ENCODE measurements around the gene SOX21.

Gene SOX21

GRCh38 chr13:94708031-94708859, 4.1 kb downstream of the SOX21 start:
- DNase-seq = no peak

DNA sequence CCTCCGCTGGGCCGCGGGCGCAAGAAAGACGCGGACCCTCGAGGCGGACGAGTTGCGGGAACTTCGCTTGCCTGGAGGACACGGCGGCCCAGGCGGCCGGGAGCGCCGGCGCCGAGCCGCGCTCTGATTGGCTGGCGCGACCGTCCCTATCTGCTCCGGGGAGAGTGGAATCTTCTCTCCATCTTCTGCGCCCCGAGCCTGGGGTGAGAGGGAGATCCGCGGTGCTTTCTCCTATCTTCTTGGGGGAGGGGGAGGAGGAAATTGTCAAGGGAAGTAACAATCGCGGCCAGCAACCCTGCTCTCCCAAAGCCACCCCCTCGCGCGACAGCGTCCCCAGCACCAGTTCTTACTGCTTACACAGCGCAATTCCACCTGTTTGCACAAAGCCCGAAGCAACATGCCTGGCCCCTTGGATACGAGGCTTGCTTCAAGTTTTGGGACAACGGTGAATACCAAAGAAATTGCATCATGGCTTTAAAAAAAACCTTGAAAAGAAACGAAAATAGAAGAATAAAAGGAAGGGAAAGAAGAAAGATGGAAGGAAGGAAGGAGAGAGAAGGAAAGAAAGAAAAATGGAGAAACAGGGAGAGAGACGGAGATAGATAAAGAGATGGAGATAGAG, 4.8 kb downstream of the SOX21 start:
- no peak for DNase-seq

DNA sequence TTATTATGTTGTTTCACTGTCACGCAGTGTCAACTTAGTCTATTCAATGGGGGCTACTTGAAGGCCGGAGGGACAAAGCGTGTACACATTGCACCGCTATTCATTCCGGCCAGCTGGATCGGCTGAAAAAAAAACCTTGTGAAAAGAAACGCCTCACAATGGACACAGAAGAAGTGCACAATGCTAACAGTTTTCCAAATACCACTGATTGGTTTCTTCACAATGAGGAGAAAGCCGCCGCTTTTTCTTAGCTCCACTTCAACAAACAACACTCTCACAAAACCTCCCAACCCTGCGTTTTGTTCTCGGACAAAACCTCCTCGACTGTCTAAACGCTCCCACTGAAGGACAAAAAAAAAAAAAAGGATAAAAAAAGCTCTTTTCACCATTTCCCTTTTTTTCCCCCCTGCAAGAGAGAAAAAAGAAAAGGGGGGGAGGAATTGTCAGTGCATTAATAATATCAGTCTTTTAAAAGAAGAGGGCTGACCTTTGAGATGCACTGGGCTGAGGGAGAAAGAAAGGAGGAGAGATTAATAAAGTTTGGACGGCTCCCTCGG, 5.4 kb downstream of the SOX21 start:
- DNase-seq = no peak

DNA sequence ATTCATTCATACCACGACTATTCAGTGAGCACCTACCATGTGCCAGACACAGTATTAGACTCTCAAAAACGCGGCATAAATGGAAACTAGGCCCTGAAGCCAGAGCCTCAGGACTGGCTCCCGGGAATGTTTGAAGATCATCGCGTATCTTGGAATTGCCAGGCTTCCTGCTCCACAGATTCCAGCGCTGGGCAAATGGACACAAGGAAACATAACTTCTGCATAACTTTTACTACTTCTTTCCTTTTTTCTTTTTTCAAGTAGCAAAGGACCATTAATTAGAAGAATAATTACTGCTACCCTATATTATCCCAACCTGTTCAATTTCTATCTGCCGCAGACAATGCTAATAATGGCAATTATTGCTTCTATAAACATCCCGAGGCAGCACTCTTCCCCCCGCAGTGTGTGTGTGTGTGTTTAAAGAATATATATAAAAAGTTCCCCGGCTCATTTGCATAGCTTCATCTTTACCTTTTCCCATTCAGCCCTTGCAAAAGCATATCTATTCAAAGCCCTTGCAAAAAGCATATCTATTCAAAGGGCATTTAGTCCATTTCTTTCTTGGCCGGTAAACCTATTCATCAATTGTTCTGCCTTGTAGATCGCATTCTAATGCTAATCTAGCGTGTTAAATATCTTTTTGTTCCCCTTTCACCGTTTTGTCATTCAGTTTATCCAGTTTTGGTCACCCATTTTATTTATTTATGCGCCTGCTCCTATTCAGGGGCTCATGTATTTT, 6.1 kb downstream of the SOX21 start:
- DNase-seq = no peak

DNA sequence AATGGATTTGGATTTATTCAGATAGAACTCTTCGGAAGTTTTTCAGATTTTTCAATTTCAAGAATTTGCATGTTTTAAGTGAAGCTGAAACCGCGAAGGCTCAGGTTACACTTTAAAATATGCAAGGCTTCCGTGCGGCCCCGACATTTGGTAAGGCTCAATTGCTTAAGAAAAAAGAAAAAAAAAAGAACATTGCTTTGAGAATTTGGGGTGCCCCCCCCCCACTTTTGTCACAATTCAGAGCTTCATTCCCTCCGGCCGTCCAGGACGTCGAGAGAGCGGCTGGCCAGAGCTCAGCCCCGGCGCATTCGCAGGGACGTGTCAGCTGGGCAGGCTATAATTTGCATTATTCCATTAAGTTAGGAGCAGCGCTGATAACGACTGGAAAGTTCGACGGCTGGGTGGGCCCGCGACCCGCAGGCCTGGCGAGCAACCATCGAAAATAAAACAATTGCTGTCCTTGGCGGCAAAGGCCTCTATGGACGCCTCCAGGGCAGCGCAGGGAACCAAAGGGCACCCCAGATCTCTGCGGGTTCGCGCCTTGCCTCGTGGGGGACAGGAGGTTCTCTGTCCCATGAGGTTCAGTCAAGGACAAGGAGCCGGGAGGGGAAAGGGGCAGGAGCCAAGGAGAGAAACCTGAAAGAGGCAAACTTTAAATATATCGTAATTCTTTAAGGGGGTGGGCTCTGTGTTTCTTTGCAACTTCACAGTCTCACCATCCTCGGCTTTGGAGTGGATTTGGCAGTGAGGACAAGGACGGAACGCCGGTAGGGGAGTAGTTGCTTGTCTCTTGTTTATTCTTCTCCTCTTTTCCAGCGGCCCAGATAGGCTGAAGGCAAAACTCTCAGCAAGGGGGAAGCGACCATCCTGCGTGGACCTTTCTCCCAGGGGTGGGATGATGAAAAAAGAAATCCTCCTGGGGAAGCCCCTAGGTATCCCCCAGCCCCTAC, 7.0 kb downstream of the SOX21 start:
- no peak for DNase-seq

GRCh38 chr13:94704377-94705080, 7.8 kb downstream of the SOX21 start:
- DNase-seq = no peak

- no peak for DNase-seq
Observed at GRCh38 chr13:94703721-94704314, 8.5 kb downstream of the SOX21 start.

- no peak for DNase-seq
Observed at GRCh38 chr13:94703271-94703670, 9.1 kb downstream of the SOX21 start.

DNA sequence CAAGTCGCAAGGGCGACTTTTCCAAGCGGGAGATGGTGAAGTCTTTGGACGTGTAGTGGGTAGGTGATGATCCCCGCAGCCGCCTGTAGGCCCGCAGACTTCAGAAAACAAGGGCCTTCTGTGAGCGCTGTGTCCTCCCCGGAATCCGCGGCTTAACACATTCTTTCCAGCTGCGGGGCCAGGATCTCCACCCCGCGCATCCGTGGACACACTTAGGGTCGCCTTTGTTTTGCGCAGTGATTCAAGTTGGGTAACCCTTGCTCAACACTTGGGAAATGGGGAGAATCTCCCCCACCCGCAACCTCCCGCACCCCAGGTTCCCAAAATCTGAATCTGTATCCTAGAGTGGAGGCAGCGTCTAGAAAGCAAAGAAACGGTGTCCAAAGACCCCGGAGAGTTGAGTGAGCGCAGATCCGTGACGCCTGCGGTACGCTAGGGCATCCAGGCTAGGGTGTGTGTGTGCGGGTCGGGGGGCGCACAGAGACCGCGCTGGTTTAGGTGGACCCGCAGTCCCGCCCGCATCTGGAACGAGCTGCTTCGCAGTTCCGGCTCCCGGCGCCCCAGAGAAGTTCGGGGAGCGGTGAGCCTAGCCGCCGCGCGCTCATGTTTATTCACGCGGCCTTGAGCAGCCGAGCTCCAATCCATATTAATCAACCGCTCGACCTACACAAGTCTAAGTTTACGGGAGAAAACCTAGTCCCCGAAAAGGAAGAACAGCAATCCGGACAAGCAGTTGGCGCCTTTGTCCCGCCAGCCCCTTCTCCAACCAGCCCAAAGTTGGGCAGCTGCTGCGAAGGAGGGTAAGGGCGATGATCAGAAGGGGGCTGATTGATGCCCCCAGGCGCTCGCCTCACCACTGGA, 9.9 kb downstream of the SOX21 start:
- DNase-seq = no peak

- no peak for DNase-seq
Observed at GRCh38 chr13:94701313-94702180, 10.8 kb downstream of the SOX21 start.

GRCh38 chr13:94700536-94700935, 11.8 kb downstream of the SOX21 start:
- DNase-seq = no peak

DNA sequence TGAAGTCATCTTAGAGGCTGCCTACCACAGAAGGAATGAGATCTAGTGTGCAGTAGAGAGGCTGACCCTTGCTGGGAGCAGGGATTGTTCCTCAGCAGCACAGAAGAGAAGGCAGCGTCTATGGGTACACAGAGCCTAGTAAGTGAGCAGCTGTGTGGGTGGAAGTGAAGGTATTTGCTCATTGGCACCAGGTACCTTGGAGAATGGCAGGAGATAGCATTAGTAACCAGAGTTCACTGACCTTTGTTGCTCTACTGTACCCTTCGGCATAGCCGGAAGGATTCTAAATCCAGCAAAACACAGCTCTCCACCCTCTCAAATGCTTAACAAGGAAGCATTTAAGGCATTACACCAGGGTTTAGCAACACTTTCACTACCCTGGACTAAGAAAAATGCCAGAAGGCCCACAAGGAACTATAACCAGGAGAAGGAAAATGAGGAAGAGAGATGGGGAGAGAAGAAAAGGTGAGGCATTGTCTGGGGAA, 12.3 kb downstream of the SOX21 start:
- DNase-seq = no peak

DNA sequence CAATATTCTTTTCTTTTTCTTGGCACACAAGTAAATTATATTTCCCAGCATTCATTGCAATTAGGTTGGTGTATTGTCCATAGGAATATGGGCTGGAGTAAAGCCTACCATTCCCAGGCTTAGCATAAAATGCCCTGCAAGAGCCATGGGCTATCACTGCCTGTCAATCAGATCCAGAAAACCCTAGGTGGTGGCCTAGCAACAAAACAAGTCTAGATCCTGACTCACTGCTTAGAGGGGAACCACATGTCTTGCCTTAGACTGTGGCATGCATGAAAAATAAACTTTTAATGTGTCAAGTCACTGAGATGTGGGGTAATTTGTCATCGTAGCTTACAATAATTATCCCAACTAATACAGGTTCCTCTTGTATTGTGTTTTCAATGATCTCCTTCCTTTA, 16.2 kb downstream of the SOX21 start:
- no peak for DNase-seq

- no peak for DNase-seq
Observed at GRCh38 chr13:94692030-94692429, 20.3 kb downstream of the SOX21 start.

GRCh38 chr13:94683409-94683808, 28.9 kb downstream of the SOX21 start:
- no peak for DNase-seq

- no peak for DNase-seq
Observed at GRCh38 chr13:94682229-94682628, 30.1 kb downstream of the SOX21 start.

DNA sequence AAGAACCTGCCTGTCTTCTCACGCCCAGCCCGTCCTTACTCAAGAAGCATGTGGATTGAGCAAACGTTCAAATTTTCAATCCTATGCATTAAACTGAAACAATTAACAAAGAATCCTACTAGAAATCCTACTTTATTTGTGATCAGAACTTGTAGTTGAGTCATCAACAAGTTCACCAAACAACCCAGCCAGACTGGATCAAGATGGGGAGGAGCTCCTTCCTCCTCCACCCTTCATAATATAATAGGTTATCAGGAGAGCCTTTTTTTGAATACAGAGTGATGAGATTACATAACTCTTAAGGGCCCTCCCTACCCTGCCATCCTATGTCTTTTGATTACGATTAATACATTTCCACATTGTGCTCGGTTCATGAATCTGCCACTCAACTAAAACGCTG, 32.7 kb downstream of the SOX21 start:
- DNase-seq = no peak

GRCh38 chr13:94678845-94679244, 33.5 kb downstream of the SOX21 start:
- DNase-seq = no peak

GRCh38 chr13:94677799-94678198, 34.5 kb downstream of the SOX21 start:
- DNase-seq = no peak

Measured in amniotic stem cell (primary cell).